ENCODE measurements around the gene BARD1. TPM values are rescaled to one million over a fixed set of nuclear protein-coding genes. Genes with fewer than 3 reads are reported as not detected.
"Not testable (repeated sequence)": the region's sequence is repeated elsewhere in the genome, so short reads cannot be mapped to it uniquely, and the experiment has no call there.

Gene BARD1
- total RNA-seq, 2 experiments from 2014 or later, result 22.8 to 30.7 TPM

DNA sequence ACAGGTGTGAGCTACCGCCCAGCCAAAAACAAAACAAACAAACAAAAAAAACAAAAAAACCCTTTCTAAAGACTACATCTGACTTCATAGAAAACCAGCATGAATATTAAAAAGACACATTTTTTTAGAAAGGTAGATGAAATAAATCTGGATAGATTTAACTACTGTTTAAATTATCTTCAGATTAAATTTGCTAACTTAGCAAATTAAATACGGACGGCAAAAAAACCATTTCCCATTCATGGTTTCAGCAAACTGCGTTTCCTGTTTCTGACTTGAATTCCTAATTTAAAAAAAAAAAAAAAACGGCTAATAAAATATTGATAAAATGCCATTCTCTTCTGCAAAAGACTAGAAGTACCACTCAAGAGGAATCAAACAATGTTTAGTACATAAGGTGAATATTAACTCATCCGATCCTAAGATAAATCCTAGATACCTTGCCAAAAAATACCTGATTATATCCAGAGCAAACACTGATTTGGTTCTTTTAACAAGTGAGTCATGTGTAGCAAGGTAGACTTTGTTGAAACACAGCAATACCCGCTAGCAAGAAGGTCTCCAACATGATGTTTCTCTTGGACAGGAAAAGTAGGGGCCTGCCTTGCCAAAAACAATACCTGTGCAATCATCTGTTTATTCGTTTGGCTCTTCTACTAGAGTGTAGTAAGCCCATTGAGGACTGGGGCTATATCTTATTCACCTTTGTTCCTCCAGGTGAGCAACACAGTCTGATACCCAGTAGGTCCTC, 96.2 kb downstream of the BARD1 start:
- Mint-ChIP-seq H3K4me3 (no peak overlapping the region), H3K27me3 (no peaks in the 10 kb centered on the region), H3K27ac (no peak overlapping the region), H3K36me3 (ENCODE audit: low read depth) (peaks cover 13% of the 10 kb centered on the region), H3K4me1 (peaks cover 3% of the 10 kb centered on the region), H3K9me3 (ENCODE audit: low read depth) (peaks cover 2% of the 10 kb centered on the region)
- no peak for DNase-seq
- ChIA-PET POLR2A (no interaction called here), CTCF (no interaction called here)
- intact Hi-C loops (cut with DNase I, micrococcal nuclease), result no loop called here
- no peak for ATAC-seq

DNA sequence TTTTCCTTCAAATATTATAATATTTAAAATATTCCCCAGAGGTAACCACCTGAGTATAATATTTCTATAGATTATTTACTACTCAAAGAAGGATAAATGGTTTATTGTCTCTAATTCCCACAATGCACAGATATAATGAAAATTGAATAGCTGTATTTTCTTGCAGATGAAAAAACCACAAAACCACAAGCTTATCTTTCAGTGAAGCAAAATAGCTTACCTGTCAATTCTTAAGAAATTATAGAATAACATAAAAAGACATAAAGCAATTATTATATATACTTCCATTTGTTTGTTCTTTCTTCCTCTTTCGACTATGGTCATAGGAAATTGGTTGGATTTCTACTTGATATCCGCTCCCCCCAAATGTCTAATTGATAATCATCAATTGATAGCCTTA, 98.8 kb downstream of the BARD1 start:
- Mint-ChIP-seq H3K4me3 (no peak overlapping the region), H3K27ac (no peak overlapping the region), H3K9me3 (ENCODE audit: low read depth) (no peaks in the 10 kb centered on the region), H3K27me3 (no peaks in the 10 kb centered on the region), H3K4me1 (peaks cover 3% of the 10 kb centered on the region), H3K36me3 (ENCODE audit: low read depth) (no peaks in the 10 kb centered on the region)
- POLR2A ChIA-PET, result no interaction called here
- DNase-seq (no peak), ATAC-seq (no peak)
- intact Hi-C loops (cut with DNase I, micrococcal nuclease), result no loop called here
- CTCF ChIA-PET, result interaction anchor here (1.0 kb wide), 1 partner anchor 166 kb away, joined by 3 read pairs; no protein-coding TSS in a partner anchor

DNA sequence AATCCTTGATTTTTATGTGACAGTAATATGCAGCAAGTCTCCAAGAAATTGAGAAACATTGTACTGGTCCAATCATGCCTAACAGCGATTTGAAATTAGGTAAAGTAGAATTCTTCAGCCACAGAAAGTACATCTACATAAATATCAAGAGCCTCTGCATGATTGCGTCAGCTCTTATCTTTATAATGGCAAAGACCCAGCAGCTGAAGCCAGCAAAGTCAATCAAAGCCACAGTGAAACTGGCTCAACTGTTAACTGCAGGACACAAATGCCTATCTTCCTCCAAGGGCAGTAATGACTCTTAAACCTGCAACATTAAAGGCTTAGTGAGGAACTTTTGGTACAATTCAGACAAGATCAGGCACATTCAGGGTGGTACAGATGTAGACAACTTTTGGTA, 102.5 kb downstream of the BARD1 start:
- Mint-ChIP-seq H3K4me3 (no peak overlapping the region), H3K4me1 (peaks cover 3% of the 10 kb centered on the region), H3K9me3 (ENCODE audit: low read depth) (peaks cover 3% of the 10 kb centered on the region), H3K36me3 (ENCODE audit: low read depth) (no peaks in the 10 kb centered on the region), H3K27ac (no peak overlapping the region), H3K27me3 (no peaks in the 10 kb centered on the region)
- DNase-seq (no peak), ATAC-seq (no peak)
- intact Hi-C loops (cut with DNase I, micrococcal nuclease), result no loop called here
- ChIA-PET CTCF (interaction anchor here (0.8 kb wide), 1 partner anchor 48 kb away, joined by 3 read pairs; no protein-coding TSS in a partner anchor), POLR2A (no interaction called here)

DNA sequence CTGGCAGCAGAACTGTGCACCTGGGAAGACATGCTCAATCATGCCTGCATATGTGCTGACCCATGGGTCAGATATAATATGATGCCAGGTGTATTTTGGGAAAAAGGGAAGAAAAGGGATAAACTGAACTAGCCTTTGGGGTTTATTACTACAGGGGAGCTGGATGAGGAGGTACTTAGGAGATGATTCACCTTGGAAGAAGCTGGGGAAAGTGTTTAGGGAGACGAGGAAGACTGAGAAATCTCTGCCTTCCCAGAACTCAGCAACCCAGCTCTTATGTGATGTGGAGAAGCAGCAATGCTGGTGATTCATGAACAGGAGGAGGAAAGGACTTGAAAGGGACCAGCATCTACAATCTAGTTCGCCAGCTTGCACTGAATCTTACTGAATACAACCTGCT, 110.2 kb downstream of the BARD1 start:
- ChIA-PET CTCF (no interaction called here), POLR2A (no interaction called here)
- no peak overlapping the region for H3K4me3 Mint-ChIP-seq
- peaks cover 3% of the 10 kb centered on the region for H3K27me3 Mint-ChIP-seq
- intact Hi-C loops (cut with DNase I, micrococcal nuclease), result no loop called here
- H3K27ac Mint-ChIP-seq, result no peak overlapping the region
- peaks cover 2% of the 10 kb centered on the region for H3K9me3 Mint-ChIP-seq (ENCODE audit: low read depth)
- no peaks in the 10 kb centered on the region for H3K4me1 Mint-ChIP-seq
- no peaks in the 10 kb centered on the region for H3K36me3 Mint-ChIP-seq (ENCODE audit: low read depth)
- DNase-seq, result no peak
- no peak for ATAC-seq

DNA sequence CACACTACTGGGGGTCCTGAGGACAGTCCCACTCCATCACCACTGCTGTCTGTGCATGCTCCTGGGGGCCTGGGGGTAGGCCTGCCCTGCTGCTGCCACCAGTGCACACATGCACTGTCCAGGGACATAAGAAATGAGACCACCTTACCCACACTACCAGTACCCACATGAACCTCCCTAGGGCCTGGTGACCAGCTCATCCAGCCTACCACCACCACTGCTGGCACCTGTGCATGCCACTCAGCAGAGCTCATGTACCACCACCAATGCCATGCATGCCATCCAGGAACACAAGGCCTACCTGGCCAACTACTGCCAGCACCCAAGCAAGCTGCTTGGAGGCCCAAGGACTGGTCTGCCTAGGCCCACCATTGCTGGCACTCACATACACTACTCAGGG, 112.8 kb downstream of the BARD1 start:
- Mint-ChIP-seq H3K4me1 (no peaks in the 10 kb centered on the region), H3K4me3 (no peak overlapping the region), H3K36me3 (ENCODE audit: low read depth) (no peaks in the 10 kb centered on the region), H3K27me3 (peaks cover 3% of the 10 kb centered on the region), H3K27ac (no peak overlapping the region), H3K9me3 (ENCODE audit: low read depth) (peaks cover 2% of the 10 kb centered on the region)
- ATAC-seq, result no peak
- intact Hi-C loops (cut with DNase I, micrococcal nuclease), result no loop called here
- CTCF ChIA-PET, result interaction anchor here (0.7 kb wide), 1 partner anchor 788 kb away, joined by 3 read pairs; no protein-coding TSS in a partner anchor
- no peak for DNase-seq
- POLR2A ChIA-PET, result no interaction called here

DNA sequence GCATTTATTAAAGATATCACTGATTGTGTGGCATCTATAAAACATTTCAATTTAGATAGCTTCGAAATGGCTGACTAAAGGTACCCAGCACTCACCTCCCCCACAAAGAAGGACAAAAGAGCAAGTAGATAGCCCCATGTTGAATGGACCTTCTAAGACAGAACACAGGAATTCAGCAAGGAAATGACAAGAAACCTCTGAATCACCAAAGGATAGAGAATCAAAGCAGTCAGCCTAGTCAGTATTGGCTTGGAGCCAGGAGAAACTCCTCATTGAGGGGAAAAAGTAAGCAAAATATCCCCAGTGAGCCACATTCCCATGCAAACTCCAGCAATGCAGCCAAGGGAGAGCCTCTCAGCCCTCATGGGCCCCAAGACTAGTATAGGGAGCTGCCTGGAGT, 113.7 kb downstream of the BARD1 start:
- Mint-ChIP-seq H3K36me3 (ENCODE audit: low read depth) (no peaks in the 10 kb centered on the region), H3K4me3 (no peak overlapping the region), H3K4me1 (no peaks in the 10 kb centered on the region), H3K27ac (no peak overlapping the region), H3K9me3 (ENCODE audit: low read depth) (no peaks in the 10 kb centered on the region), H3K27me3 (peaks cover 3% of the 10 kb centered on the region)
- ChIA-PET CTCF (no interaction called here), POLR2A (no interaction called here)
- no peak for DNase-seq
- intact Hi-C loops (cut with DNase I, micrococcal nuclease), result no loop called here
- ATAC-seq, result no peak

DNA sequence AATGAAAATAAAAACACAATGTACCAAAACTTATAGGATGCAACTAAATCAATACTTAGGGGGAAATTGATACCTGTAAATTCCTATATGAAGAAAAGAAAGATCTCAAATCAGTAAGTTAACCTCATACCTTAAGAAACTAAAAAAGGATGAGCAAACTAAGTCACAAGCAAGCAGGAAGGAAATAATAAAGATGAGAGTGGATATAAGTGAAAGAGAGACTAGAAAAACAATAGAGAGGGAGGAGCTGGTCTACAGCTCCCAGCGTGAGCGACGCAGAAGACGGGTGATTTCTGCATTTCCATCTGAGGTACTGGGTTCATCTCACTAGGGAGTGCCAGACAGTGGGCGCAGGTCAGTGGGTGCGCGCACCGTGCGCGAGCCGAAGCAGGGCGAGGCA, 125.9 kb downstream of the BARD1 start:
- H3K27me3 Mint-ChIP-seq; intact Hi-C loops (cut with DNase I, micrococcal nuclease); DNase-seq; H3K9me3 Mint-ChIP-seq (ENCODE audit: low read depth); H3K4me1 Mint-ChIP-seq; POLR2A ChIA-PET; CTCF ChIA-PET; H3K36me3 Mint-ChIP-seq (ENCODE audit: low read depth): not testable (repeated sequence)
- peak overlapping the region; percentile 71 for H3K4me3 Mint-ChIP-seq
- ATAC-seq, result peak; percentile 42
- H3K27ac Mint-ChIP-seq, result peak overlapping the region; percentile 59

DNA sequence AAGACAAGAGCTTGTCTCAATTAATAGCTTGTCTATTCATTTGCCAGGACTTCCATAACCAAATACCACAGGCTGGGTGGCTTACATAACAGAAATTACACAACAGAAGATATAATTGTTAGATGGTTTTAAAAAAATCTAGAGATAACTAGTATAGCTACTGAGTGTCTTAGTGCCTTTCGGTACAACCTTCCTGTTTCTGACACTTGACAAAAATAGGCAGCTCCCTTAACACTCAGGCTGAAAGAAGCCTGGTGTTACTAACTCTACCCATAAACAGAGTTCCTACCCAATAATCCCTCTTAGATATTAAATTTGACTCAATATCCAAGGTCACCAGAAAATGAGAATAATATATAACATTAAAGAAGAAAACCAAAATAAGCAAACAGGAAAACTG, 129.7 kb downstream of the BARD1 start:
- intact Hi-C loops (cut with DNase I, micrococcal nuclease), result no loop called here
- H3K4me3 Mint-ChIP-seq, result no peak overlapping the region
- CTCF ChIA-PET, result interaction anchor here (0.8 to 1.1 kb wide), 2 partner anchors 20 to 1392 kb away, joined by 3 to 4 read pairs; no protein-coding TSS in a partner anchor

DNA sequence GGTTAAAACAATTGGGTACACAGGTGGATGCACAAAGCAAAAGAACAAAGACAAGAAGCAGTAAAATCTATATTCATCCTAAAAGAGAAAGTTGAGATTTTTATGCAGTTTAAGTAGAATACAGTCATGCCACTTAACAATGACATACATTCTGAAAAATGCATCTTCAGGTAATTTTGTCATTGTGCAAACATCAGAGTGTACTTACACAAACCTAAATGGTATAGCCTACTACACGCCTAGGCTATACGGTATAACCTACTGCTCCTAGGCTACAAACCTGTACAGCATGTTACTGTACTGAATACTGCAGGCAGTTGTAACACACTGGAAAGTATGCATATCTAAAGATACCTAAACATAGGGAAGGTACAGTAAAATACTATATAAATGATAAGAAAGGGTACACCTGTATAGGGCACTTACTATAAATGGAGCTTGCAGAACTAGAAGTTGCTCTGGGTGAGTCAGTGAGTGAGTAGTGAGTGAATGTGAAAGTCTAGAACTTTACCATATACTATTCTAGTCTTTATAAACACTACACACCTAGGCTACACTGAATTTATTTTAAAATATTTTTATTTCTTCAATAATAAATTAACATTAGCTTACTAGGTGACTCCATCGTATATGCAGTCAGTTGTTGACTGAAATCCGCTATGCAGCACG, 132.9 kb downstream of the BARD1 start:
- DNase-seq (no peak), ATAC-seq (no peak)
- intact Hi-C loops (cut with DNase I, micrococcal nuclease), result no loop called here
- H3K36me3 Mint-ChIP-seq (ENCODE audit: low read depth), result no peaks in the 10 kb centered on the region
- POLR2A ChIA-PET, result no interaction called here
- H3K4me3 Mint-ChIP-seq, result no peak overlapping the region
- CTCF ChIA-PET, result no interaction called here
- H3K9me3 Mint-ChIP-seq (ENCODE audit: low read depth), result peaks cover 3% of the 10 kb centered on the region
- H3K27ac Mint-ChIP-seq, result no peak overlapping the region
- H3K27me3 Mint-ChIP-seq, result no peaks in the 10 kb centered on the region
- no peaks in the 10 kb centered on the region for H3K4me1 Mint-ChIP-seq

More for the DNA sequence above, 129.7 kb downstream of the BARD1 start:
- Mint-ChIP-seq H3K27me3 (peaks cover 3% of the 10 kb centered on the region), H3K9me3 (ENCODE audit: low read depth) (peaks cover 3% of the 10 kb centered on the region), H3K36me3 (ENCODE audit: low read depth) (no peaks in the 10 kb centered on the region), H3K27ac (no peak overlapping the region), H3K4me1 (peaks cover 7% of the 10 kb centered on the region)
- no peak for DNase-seq
- POLR2A ChIA-PET, result no interaction called here
- ATAC-seq, result no peak
